Tongue (tissue), 2 donors: ENCODE results near the gene NPHP3. TPM values are rescaled to one million over a fixed set of nuclear protein-coding genes. Genes with fewer than 3 reads are reported as not detected.
"Not testable (repeated sequence)": the region's sequence is repeated elsewhere in the genome, so short reads cannot be mapped to it uniquely, and the experiment has no call there.

Experiments used
- DNase-seq: peaks from one replicate; pipeline ENCODE4 v3.0.0-alpha.2; 2015
- total RNA-seq: library from RNA; depleted of rRNA; stranded (reverse); fragments of >200 nt; gene quantifications from one replicate; pipeline ENCODE4 v1.2.3, GENCODE V29; 2014

Gene NPHP3
- total RNA-seq, 1 donor from 2014 or later = 36.7 TPM

DNA sequence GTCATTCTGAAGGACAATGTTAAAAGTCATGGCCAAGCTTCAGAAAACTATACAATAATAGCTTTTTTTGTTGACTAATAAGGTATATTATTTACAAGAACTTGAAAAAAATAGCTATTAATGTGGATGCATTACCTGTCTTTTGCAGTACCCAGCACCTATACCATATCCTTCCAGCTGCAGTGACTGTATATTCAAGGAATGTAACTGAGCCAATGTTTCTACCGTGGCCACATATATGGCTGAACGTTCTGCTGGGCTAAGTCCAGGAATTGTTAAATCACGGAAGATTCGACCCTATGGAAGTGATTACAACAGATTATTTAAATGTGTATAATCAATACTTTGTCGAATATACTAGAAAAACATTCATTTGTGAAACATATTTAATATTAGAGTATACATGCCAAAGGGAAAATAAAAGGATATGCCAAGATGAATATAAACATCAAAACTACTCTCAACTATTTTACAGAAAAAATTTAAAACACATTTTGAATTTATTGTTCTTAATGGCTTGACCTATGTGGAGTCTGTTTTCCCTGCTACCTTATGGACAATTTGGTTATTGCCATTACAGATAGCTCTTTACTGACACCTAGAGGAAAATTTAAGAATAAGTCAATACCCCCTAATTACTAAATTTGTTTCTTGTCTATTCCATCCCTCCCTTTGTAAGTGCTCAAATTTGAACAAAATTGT is 80.2 kb downstream of the NPHP3 start:
- DNase-seq = peak; percentile 74

DNA sequence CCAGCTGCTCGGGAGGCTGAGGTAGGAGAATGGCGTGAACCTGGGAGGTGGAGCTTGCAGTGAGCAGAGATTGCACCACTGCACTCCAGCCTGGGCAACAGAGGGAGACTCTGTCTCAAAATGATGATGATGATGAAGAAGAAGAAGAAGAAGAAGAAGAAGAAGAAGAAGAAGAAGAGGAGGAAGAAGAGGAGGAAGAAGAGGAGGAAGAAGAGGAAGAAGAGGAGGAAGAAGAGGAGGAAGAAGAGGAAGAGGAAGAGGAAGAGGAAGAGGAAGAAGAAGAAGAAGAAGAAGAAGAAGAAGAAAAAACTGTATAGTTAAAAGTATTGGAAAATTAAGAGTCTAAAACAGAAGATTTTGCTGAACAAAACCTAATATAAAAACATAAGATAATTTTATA is 80.8 kb downstream of the NPHP3 start:
- DNase-seq = not testable (repeated sequence)

DNA sequence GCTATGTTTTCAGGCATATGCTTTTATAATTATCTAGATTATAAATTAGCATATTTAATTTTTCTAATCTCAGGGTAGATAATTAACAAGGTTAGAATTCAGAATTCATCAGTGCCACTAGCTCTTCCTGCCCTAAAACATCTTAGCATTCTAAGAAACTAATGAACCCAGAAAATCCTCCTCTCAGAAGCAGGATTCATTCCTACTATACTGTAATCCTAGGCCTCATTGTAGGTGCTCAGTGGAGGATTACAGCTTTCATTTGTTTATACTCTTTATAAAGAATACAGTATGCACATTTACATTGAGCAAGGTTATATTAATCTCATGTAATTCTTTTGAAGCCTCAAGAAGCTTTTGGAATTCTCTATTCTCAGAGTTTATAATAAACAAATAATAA is 83.5 kb downstream of the NPHP3 start:
- no peak for DNase-seq

DNA sequence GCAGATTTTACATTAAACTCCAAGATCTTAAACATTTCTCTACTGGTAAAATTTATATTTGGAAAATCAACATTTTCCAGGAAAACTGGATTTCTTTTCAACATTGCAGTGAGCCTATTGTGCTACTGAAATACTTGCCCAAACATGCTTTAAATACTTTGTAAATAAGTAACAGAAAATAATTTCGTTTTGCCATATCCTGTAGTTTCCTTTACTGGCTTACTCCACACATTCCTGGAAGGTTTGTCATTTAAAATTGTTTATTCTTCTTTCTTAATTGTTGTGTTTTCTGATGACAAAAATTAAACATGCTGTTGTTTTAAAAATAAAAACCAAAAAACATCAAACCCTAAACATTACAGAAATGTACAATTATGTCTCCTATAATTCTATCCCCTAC is 84.6 kb downstream of the NPHP3 start:
- DNase-seq = no peak

DNA sequence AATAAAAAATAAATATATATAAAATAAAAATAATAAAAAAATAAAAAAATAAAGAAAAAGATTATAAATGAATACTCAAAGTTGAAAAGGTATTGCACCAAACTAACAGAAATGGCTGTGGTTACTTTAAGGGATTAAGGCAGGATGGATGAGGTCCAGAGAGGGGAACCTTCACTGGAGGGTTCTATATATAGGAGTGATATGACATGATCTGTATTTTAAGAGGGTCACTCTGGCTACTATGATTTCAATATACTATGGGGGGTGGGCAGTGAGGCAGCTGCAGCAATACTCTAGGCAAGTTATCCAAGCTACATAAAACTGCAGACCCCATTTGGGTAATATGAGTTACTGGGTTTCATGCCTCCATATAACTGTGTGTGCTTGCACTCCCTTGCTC is 87.2 kb downstream of the NPHP3 start:
- DNase-seq = peak; percentile 12

Other genes with a start within 250 kb of the NPHP3 start
- 6.6 TPM for gene ACKR4, start 125.1 kb downstream of the NPHP3 start, total RNA-seq
- 28.3 TPM for gene ACAD11, start 62.6 kb downstream of the NPHP3 start, total RNA-seq
- gene UBA5, start 62.1 kb downstream of the NPHP3 start, total RNA-seq = 63.6 TPM